IPS DF 19.7 (cell line): ENCODE results near the gene NOXA1.

Experiments
- DNase-seq: peaks from one replicate; pipeline ENCODE4 v3.0.0-alpha.2; 2013; ENCODE audit warnings: low read depth, low spot score

Gene NOXA1

DNA sequence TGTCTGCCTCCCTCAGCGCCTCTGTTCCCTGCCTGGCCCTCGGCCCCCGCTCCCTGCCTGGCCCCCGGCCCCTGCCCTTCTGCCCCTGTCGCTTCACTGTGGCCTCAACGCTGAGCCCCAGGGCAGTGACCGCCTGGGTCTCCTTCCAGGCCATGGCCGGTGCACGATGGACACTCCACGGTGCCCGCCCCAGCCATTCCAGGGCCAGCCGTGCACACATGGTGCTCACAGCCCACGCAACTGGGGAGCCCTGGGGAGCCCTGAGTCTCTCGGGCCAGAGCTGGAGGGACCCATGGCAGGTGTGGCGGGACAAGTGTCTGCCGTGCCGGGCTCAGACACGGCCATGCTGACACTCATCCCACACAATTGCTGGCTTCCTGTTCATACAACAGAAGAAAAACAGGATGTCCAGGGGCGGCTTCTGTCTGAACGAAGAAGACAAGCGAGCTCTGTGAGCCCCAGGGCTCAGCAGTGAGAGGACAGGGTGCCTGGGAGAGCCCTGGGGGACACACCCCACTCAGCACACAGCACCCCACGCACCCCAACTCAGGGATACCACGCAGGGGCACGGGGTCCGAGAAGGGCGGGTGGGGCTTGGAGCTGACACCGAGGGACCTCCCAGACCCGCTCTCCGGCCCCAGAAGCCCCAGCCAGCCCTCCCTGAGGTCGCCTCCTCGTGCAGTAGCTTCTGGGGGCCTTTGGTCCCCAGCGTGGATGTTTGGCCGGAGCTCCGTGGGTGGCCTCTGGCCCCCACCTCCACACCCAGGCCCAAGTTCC is 35.9 kb upstream of the NOXA1 start:
- DNase-seq: no peak

DNA sequence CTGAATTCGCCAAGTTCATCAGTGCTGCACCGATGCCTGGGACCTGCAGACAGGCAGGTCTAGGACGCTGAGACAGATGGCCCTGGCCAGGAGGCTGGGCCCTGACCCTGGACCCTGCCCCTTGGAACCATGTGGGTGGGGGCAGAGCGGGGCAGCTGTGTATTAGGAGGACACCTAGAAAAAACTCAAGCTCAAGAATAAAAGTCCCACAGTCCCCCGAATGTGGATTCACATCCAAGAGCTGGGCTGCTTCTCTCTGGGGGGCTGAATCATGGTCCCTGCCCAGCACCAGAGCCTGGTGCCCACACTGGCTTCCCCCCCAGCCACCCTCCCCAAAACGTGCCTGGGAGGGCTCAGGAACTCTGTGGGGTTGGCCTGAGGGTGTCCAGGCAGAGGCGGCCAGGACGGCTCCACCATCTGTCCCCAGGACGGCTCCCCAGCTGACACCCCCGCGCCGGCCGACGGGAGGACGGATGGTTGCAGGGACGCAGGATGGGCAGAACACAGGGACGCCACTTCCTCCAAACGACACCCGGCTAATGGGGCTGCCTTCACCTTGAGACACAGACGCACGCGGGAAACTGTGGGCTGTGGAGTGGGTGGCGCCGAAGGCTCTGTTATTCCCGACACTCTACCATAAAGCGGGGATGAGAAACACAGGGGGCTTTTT is 35.2 kb upstream of the NOXA1 start:
- no peak for DNase-seq

DNA sequence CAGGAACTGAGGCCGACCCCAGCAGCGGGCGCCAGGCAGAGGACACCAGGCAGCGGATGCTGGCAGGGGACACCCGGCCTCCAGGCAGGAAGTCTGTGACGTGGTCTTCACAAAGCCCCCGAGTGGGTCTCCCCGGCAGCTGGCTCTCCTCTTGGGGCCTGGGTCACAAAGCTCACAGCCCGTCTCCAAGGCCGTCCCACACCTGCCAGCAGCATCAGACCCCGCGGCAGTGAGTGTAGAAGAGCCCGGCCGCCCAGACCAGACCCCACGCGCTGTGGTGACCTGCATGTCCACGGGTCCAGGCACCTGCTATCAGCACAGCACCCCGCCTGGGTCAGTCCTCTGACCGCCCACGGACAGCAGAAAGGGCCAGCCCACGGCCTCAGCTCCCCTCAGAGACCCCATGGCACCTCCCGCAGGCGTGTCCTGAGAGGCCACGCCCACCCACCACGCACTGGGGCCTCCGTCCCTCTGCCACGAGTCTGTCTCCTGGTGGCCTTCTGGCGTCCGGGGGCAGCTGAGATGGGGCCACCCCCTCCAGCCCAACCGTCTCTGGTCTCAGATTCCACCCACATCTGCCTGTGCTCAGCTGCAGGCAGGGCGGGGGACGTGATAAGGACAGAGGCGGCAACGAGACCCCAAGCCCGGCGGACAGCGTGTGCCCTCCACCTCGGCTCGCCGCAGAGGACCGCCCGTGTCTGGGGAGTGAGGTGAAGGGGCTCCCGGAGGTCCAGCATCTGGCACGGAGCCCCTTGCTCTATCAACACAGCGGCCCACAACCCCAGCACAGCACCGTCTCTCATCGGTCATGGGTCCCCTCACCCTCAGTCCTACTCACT is 34.4 kb upstream of the NOXA1 start:
- DNase-seq: no peak

DNA sequence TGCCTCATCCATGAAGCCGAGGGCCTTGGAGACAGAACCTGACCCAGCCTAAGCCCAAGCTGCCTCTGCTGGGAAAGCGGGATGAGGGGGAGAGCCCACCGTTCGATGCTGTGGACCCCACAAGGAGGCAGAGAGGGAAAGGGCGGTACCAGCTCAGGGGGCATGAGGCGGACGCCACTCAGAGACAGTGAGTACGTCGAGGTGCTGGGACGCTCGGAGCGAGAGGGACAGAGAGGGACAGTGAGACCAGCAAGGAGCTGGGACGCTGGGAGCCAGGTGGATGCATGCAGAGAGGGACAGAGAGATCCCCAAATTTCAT is 33.8 kb upstream of the NOXA1 start:
- no peak for DNase-seq

DNA sequence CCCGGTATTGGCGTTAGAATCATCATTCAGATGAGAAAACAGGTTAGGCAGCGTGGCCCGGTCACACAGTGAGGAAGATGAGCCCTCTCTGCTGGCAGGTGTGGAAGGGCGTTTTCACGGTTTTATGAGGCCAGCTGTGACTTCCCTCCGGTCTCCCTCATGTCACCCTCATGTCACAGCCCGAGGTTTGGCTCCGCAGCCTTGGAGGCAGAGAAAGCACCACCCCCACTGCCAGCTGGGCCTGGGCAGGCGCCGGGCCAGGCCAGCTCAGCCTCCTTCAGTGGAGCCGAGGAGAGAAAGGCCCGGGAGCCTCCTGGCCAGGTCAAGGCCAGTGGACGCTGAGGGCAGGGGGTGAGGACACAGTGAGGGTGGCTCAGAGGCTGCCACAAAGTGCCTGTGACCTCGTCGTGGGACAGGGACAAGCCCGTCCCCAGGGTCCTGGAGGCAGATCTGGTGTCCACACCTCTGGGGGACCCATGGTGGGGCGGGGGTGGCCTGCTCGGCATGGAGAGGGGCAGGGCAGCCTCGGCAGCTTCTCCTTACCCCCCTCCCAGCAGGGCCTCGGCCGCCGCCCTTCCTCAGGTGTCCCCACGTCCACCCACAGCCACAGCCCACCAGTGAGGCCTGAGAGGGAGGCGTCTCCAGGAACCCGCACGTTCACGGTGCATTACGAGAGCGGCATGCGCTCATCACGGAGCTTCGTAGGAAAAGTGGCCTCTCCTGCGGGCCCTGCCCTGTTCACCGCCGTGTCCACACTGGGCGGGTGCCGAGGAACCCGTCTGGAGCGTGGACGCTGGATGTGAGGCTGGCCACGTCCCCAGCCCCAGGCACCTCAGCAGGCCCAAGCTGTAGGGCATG is 32.4 kb upstream of the NOXA1 start:
- no peak for DNase-seq

DNA sequence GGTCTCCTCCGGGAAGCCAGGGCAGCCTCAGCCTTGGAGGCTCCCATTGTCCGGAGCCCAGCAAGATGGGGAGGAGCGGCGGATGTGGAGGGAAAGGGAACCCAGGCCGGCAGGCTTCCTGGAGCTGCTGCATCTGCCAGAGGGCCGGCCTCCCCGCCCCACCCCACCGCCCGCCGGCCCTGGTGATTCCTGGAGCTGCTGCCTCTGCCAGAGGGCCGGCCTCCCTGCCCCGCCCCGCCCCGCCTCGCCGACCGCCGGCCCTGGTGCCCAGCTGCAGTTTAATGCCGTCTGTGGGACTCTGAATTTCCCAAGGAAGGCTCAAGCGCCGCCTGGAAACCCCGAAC is 31.8 kb upstream of the NOXA1 start:
- no peak for DNase-seq

DNA sequence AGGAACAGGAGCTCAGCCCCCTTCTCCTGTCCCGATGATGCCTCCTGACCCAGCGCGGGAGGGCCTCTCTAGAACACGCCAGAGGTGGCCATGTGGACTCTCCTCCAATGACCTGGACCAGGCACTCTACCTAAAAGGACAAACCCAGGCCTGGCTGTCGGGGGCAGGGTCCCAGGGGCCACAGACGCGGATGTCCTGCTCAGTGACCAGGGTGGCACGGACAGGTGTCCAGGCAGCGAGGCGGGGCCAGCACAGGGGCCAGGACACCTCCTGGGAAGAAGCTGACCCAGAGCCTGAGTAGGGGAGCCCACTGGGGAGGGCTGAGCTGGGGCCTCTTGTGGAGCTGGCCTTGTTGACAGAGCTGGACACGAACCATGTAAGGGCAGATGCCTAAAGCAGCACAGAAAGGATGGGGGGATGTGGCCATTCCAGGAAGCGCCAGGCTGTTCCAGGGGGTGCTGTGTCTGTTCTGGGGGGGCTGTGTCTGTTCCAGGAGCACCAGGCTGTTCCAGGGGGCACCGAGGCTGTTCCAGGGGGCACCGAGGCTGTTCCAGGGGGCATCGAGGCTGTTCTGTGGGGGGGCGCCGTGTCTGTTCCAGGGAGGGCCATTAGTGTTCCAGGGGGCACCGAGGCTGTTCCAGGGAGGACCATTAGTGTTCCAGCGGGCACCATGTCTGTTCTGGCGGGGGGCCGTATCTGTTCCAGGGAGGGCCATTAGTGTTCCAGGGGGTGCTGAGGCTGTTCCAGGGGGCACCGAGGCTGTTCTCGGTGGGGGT is 30.8 kb upstream of the NOXA1 start:
- no peak for DNase-seq

DNA sequence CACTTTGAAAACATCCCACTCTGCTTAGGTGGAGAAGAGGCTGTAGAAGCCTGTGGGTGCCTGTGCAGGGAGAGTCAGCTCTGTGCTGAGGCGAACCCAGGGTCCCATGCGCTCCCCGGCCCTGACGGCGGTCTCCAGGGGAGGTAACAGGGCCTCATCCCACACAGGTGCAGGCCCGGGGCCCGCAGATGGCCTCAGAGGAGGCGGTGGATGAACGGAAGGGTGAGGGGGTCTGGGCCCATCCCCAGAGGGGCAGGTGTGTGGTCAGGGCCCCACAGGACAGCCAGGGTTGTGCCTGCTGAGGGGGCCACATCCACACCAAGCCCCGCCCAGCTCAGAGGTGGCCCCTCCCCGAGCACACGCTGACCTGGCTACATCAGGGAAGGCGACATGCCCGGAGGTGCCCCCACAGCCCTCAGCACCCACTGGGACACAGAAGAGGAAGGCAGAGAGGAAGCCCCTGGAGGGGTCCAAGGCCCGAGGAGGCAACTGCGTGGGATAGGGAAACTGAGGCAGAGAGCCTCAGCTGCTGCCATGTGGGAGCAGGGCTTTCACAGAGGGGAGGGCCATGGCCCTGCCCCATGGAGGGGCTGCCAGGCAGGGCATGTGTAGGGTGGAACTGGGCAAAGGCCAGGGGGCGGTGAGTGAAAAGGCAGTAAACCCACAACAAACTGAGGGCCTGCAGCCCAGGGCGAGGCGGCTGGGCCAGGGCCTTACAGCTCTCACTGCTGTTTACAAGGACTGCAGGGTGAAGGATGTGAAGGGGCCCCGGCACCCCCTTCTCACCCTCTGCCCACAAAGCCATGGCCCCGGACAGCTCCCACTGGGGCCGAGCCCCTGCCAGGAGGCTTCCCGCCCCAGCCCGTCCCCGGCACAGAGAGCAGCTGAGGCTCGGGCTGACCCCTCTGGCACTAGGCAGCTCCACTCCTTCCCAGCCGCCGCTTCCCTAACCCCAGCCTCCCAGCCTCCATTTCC is 29.7 kb upstream of the NOXA1 start:
- DNase-seq: no peak

DNA sequence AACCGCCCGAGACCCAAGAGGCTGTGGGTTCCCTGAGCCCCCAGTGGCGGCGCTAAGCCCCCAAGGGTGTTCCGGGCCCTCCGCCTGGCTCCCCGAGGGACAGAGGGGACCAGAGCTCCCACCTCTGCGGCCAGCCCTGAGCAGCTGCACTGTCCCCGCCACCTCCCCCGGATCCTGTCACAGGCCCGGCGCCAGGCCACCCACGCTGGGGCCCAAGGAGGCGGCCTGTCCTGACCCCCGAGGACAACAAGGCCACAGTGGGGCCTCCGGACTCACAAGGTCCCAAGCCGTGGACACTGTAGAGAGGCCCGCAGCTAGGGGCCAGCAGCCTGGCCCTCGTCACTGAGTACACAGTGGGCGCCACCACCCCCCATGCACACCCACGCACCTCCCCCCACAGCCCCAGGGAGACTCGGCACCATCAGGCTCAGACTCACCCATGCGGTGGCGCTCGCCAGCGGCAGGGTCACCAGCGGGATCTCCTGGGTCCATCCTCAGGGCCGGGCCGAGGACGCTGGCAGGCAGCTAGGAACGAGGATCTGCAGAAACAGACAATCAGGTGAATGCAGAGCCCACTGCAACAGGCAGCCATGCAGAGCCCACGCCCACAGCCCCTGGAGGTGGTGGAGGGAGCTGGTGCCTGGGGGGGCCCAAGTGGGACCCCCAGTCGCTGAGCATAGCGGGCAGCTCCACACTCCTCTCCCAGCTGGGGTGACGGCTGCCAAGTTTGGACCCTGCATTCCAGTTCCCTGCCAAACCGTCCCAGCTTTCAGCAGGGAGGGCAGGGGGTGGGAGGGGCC is 28.1 kb upstream of the NOXA1 start:
- DNase-seq: no peak

DNA sequence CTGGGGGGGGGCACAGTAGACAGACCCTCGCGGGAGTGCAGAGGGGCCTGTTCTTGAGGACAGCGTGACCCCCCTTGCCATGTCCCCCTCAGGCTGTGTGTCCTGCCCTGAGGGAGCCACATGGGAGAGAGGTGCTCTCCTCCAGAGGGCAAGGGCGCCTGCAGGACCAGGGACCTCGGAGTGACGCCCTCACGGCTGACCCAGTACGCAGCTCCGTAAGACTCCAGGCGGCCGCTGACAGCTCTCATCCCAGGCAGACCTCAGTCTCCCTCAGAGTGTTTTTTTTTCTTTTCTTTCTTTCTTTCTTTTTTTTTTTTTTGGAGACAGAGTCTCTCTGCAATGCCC is 27.6 kb upstream of the NOXA1 start:
- no peak for DNase-seq

DNA sequence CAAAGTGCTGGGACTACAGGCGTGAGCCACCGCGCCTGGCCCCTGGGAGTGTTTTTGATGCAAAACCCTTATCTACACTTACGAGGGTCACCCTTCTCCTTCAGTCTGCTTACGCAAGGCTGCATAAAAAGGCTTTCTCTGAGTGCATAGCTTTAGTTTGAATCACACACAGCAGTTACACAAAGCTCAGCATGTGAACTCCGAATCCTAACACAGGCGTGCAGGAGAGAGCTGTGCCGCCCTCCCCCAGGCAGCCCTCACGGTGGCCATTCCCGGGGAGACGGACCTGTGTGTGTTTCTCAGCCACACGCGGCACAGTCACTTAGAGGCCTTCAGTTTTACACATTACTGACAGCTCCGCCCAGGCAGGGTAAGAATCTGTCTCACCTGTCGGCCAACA is 27.0 kb upstream of the NOXA1 start:
- no peak for DNase-seq

DNA sequence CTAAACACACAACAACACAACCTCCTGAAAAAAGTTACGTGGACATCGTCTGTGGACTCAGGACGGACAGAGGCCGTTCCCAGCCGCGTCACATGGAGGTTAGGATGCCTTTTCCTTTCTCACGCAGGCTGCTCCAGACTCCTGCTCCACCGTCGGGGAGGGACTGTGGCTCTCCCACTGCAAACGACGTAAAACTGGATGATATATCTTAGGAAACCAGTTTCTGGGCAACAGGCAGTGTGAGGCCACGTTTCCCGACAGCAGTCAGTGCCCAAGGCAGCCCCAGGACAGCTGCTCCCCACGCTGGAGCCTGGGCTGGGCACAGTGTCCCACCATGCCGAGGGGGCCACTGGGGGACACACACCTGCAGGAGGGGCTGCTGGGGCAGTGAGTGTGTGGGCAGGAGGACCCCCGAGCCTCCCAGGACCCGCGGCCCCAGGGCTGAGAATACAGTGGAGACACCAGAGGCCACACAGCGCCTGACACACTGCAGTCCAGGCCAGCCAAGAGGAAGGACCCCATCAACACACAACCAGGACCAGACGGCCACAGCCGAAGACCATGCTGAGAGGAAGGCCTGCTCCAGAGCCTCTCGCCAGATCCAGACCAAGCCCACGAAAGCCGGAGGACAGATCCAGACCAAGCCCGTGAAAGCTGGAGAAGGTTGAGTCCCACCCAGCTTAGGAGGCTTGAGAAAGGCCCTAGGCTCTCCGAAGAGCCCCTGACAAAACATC is 26.4 kb upstream of the NOXA1 start:
- DNase-seq: no peak

DNA sequence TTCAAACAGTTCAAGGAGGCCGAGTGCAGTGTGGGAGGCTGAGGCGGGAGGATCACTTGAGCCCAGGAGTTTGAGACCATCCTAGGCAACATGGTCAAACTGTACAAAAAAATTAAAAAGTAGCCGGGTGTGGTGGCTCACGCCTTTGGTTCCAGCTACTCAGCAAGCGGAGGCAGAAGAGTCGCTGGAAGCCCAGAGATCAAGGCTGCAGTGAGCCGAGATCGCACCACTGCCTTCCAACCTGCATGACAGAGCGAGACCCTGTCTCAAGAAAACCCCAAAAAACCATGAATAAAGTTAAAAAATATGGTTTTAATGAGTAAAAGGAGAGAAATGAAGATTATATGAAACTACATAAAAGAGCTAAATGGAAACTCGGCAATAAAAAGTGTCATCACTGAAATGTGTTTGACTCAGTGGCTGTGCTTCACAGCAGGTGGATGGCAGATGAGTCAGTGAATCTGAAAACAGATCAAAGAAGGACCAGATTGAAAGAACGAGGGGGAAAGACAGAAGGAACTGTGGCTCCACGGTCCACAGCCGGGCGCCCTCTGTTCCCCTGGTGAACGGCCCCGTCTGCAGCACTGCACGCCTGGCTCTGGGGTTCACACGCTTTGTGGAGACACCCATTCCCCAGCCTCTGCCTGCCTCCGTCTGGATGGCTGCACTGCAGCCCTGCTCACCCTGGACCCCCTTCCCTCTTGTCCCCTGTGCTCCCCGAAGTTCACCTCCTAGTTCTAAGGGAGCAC is 25.3 kb upstream of the NOXA1 start:
- DNase-seq: no peak

DNA sequence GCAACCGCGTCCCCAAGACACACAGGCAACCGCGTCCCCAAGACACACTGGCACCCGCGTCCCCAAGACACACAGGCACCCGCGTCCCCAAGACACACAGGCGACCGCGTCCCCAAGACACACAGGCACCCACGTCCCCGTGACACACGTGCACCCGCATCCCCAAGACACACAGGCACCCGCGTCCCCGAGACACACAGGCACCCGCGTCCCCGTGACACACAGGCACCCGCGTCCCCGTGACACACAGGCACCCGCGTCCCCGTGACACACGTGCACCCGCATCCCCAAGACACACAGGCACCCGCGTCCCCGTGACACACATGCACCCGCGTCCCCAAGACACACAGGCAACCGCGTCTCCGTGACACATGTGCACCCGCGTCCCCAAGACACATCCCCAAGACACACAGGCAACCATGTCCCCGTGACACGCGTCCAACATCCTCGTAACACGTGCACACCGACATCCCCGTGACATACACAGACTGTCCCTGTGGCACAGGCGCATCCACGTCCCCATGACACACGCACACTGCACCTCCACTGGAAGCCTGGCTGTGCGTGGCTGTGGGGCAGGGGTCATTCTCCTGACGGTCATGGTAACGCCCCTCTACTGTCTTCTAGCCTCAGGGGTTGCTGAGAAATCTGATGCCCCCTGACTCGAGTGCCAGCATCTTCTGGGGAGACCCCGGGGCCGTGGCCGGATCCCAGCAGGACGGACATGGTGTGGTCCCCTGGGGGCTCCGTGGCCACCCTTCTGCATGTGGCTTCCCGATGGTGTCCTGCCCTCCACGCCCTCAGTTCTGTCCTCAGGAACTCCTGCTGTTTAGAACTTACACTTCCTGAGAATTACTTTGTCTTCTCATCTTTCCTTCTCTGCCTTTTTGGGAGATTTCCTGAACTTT is 24.4 kb upstream of the NOXA1 start:
- no peak for DNase-seq

DNA sequence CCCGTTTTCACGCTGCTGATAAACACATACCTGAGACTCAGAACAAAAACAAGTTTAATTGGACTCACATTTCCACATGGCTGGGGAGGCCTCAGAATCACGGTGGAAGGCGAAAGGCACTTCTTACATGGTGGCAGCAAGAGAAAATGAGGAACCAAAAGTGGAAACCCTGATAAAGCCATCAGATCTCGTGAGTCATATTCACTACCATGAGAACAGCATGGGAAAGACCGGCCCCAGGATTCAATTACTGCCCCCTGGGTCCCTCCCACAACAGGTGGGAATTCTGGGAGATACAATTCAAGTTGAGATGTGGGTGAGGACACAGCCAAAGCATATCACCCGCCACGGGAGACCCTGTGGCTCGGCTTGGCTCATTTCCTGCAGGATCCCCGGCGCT is 20.4 kb upstream of the NOXA1 start:
- no peak for DNase-seq

DNA sequence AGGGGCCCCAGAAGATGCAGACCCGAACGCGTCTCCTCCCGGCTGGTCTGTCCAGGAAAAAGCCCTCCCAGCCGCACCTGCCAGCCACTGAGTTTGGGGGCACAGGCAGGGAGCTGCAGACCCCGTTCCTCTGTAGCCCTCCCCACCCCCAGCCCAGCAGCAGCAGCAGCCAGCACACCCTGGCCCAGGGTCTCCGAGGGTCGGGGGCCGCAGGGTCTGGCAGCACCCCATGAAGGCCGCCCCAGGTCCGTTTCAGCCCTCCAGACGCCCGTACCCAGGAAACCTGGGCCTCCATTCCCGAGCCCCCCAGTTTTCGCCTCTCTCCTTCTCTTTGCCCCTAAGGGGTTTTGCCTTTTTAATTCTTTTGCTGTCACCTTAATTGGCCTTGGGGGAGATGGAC is 19.9 kb upstream of the NOXA1 start:
- DNase-seq: no peak
